GM20431 (cell line): ENCODE results near the gene TSPAN11.
"Not testable (repeated sequence)": the region's sequence is repeated elsewhere in the genome, so short reads cannot be mapped to it uniquely, and the experiment has no call there.

Experiments
- in situ Hi-C: fragments of 300-500 bp; cut with MseI, MboI; formaldehyde crosslinking; loops from one replicate; pipeline ENCODE4 v1.15.0; 2020; ENCODE audit warnings: low sequenced_read_pairs; ENCODE audit not compliant: unreplicated experiment

The TSPAN11 gene

GRCh38 chr12:30926243-30927221, at the start of gene TSPAN11:
TSS of gene TSPAN11 (plus strand) at chr12:30926748. CDS start at chr12:30953992, 27,244 bp downstream.
- in situ Hi-C loops = no loop called here

GRCh38 chr12:30877105-30877875, 49.3 kb upstream of the TSPAN11 start:
- in situ Hi-C loops = no loop called here

- in situ Hi-C loops = no loop called here
Measured at GRCh38 chr12:30878024-30878423, 48.5 kb upstream of the TSPAN11 start.

- in situ Hi-C loops = no loop called here
Measured at GRCh38 chr12:30880061-30880460, 46.5 kb upstream of the TSPAN11 start.

- in situ Hi-C loops = no loop called here
Measured at GRCh38 chr12:30880813-30881212, 45.7 kb upstream of the TSPAN11 start.

- in situ Hi-C loops = no loop called here
Measured at GRCh38 chr12:30882706-30883105, 43.8 kb upstream of the TSPAN11 start.

- in situ Hi-C loops = no loop called here
Measured at GRCh38 chr12:30884799-30885198, 41.7 kb upstream of the TSPAN11 start.

- in situ Hi-C loops = no loop called here
Measured at GRCh38 chr12:30885321-30885720, 41.2 kb upstream of the TSPAN11 start.

- in situ Hi-C loops = no loop called here
Measured at GRCh38 chr12:30887226-30887625, 39.3 kb upstream of the TSPAN11 start.

- in situ Hi-C loops = no loop called here
Measured at GRCh38 chr12:30888241-30888640, 38.3 kb upstream of the TSPAN11 start.

- in situ Hi-C loops = not testable (repeated sequence)
Measured at GRCh38 chr12:30894531-30894930, 32.0 kb upstream of the TSPAN11 start.

- in situ Hi-C loops = no loop called here
Measured at GRCh38 chr12:30896461-30896860, 30.1 kb upstream of the TSPAN11 start.

GRCh38 chr12:30898846-30899245, 27.7 kb upstream of the TSPAN11 start:
- in situ Hi-C loops = no loop called here

- in situ Hi-C loops = no loop called here
Measured at GRCh38 chr12:30900351-30900750, 26.2 kb upstream of the TSPAN11 start.

- in situ Hi-C loops = no loop called here
Measured at GRCh38 chr12:30902001-30902400, 24.5 kb upstream of the TSPAN11 start.

GRCh38 chr12:30902596-30902995, 24.0 kb upstream of the TSPAN11 start:
- in situ Hi-C loops = no loop called here

- in situ Hi-C loops = no loop called here
Measured at GRCh38 chr12:30905463-30906009, 21.0 kb upstream of the TSPAN11 start.

- in situ Hi-C loops = no loop called here
Measured at GRCh38 chr12:30908076-30908721, 18.3 kb upstream of the TSPAN11 start.

GRCh38 chr12:30908722-30909348, 17.7 kb upstream of the TSPAN11 start:
- in situ Hi-C loops = no loop called here
